Endothelial cell of umbilical vein (primary cell): ENCODE results near the gene IQGAP1.

Source experiments
- CTCF ChIP-seq, 2 donors: IDR thresholded peaks; 1 replicate in 1 of 2; 2 replicates in 1 of 2; pipeline ENCODE4 v1.5.1; 2011; ENCODE audit warnings: low read length in 2 of 2, mild to moderate bottlenecking in 2 of 2, moderate library complexity in 2 of 2, control low read depth in 1 of 2, inconsistent platforms in 1 of 2, low read depth in 1 of 2; ENCODE audit not compliant: insufficient read depth in 1 of 2; ENCODE audit errors: extremely low read depth in 1 of 2
- EZH2 ChIP-seq: IDR thresholded peaks from 2 replicates; pipeline ENCODE4 v1.6.1; 2012; ENCODE audit warnings: borderline replicate concordance, low read depth, mild to moderate bottlenecking, moderate library complexity, low read length, inconsistent platforms; ENCODE audit not compliant: severe bottlenecking
- MYC ChIP-seq: IDR thresholded peaks from one replicate; pipeline ENCODE4 v1.6.1; 2011; ENCODE audit warnings: mild to moderate bottlenecking, low read depth, low read length
- POLR2A ChIP-seq: IDR thresholded peaks from 2 replicates; pipeline ENCODE4 v1.6.1; 2012; ENCODE audit warnings: low read depth, mild to moderate bottlenecking, control low read depth, low read length
- POLR2AphosphoS5 ChIP-seq: IDR thresholded peaks from 2 replicates; pipeline ENCODE4 v1.6.1; 2012; ENCODE audit warnings: low read depth, mild to moderate bottlenecking, control low read depth, low read length, moderate library complexity; ENCODE audit not compliant: insufficient read depth
- TF ChIP-seq, protein P1 (sequence below): IDR thresholded peaks from 2 replicates; pipeline ENCODE4 v1.6.1; 2011; ENCODE audit not compliant: insufficient read depth, insufficient read length

GRCh38 chr15:90547540-90547939, 159.5 kb downstream of the IQGAP1 start:
- TF ChIP-seq POLR2A (no peak), CTCF (IDR thresholded peaks at IDR 0.05; ENCODE audit: extremely low read depth in 1 of 2, insufficient read depth in 1 of 2, low read depth in 1 of 2, low read length in 2 of 2) (no peak), POLR2AphosphoS5 (no peak), MYC (no peak), EZH2 (no peak)
- TF ChIP-seq, protein P1, sequence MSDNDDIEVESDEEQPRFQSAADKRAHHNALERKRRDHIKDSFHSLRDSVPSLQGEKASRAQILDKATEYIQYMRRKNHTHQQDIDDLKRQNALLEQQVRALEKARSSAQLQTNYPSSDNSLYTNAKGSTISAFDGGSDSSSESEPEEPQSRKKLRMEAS, result no peak
